Dendritic cell treated with granulocyte-macrophage colony-stimulating factor and Interleukin-4, amounts not matched to agents 40 ng/mL and 50 ng/mL, for 4 days (primary cell): ENCODE data around the gene TAT.
"Not testable (repeated sequence)": the region's sequence is repeated elsewhere in the genome, so short reads cannot be mapped to it uniquely, and the experiment has no call there.

Experiments used
- H3K27ac Mint-ChIP-seq: one replicate; pipeline ENCODE4 v1.8.0; 2022; ENCODE audit warnings: mild to moderate bottlenecking, mixed read lengths
- H3K27me3 Mint-ChIP-seq: one replicate; pipeline ENCODE4 v1.8.0; 2022; ENCODE audit warnings: mild to moderate bottlenecking, mixed read lengths
- H3K36me3 Mint-ChIP-seq: one replicate; pipeline ENCODE4 v1.8.0; 2022; ENCODE audit warnings: low read depth, mixed read lengths
- H3K4me1 Mint-ChIP-seq: one replicate; pipeline ENCODE4 v1.8.0; 2022; ENCODE audit warnings: low read depth, mixed read lengths
- H3K4me3 Mint-ChIP-seq: one replicate; pipeline ENCODE4 v1.8.0; 2022; ENCODE audit warnings: mild to moderate bottlenecking, moderate library complexity, mixed read lengths
- H3K9me3 Mint-ChIP-seq: one replicate; pipeline ENCODE4 v1.8.0; 2022; ENCODE audit warnings: mixed read lengths
- intact Hi-C: fragments of 100-400 bp; cut with micrococcal nuclease; formaldehyde crosslinking; loops from one replicate; pipeline ENCODE4 v1.15.0; 2022

The TAT gene

GRCh38 chr16:71569621-71570020, 7.3 kb downstream of the TAT start:
- peaks cover 19% of the 10 kb centered on the region for H3K4me1 Mint-ChIP-seq
- peaks cover 30% of the 10 kb centered on the region for H3K27me3 Mint-ChIP-seq
- H3K4me3 Mint-ChIP-seq, result no peak overlapping the region
- H3K9me3 Mint-ChIP-seq, result no peaks in the 10 kb centered on the region
- H3K36me3 Mint-ChIP-seq, result no peaks in the 10 kb centered on the region
- H3K27ac Mint-ChIP-seq, result no peak overlapping the region
- intact Hi-C loops, result no loop called here

GRCh38 chr16:71568551-71568950, 8.3 kb downstream of the TAT start:
- H3K36me3 Mint-ChIP-seq, result no peaks in the 10 kb centered on the region
- H3K4me1 Mint-ChIP-seq, result peaks cover 27% of the 10 kb centered on the region
- H3K4me3 Mint-ChIP-seq, result no peak overlapping the region
- H3K27ac Mint-ChIP-seq, result no peak overlapping the region
- H3K27me3 Mint-ChIP-seq, result peaks cover 26% of the 10 kb centered on the region
- H3K9me3 Mint-ChIP-seq, result no peaks in the 10 kb centered on the region
- intact Hi-C loops, result no loop called here

DNA sequence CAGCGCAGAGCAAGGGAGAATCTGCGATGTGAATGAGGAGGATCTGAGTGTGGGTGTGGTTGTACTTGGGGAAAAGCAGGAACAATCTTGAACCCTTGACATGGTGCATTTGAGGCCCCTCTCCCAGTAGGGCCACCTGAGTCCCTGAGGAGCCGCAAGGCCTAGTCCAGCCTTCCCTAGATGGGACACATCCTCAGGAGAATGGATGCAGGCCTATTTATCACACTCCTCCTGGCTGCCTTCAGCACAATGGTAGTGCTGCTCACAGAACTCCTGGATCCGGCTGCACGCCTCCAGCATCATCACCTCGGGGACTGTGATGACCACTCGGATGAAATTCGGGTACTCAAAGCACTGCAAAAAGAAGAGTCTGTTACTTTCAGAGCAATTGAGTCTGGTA, 9.0 kb downstream of the TAT start:
- H3K9me3 Mint-ChIP-seq, result peaks cover 3% of the 10 kb centered on the region
- H3K4me3 Mint-ChIP-seq, result no peak overlapping the region
- no peak overlapping the region for H3K27ac Mint-ChIP-seq
- intact Hi-C loops, result no loop called here
- peaks cover 27% of the 10 kb centered on the region for H3K4me1 Mint-ChIP-seq
- no peaks in the 10 kb centered on the region for H3K36me3 Mint-ChIP-seq
- H3K27me3 Mint-ChIP-seq, result peaks cover 26% of the 10 kb centered on the region

DNA sequence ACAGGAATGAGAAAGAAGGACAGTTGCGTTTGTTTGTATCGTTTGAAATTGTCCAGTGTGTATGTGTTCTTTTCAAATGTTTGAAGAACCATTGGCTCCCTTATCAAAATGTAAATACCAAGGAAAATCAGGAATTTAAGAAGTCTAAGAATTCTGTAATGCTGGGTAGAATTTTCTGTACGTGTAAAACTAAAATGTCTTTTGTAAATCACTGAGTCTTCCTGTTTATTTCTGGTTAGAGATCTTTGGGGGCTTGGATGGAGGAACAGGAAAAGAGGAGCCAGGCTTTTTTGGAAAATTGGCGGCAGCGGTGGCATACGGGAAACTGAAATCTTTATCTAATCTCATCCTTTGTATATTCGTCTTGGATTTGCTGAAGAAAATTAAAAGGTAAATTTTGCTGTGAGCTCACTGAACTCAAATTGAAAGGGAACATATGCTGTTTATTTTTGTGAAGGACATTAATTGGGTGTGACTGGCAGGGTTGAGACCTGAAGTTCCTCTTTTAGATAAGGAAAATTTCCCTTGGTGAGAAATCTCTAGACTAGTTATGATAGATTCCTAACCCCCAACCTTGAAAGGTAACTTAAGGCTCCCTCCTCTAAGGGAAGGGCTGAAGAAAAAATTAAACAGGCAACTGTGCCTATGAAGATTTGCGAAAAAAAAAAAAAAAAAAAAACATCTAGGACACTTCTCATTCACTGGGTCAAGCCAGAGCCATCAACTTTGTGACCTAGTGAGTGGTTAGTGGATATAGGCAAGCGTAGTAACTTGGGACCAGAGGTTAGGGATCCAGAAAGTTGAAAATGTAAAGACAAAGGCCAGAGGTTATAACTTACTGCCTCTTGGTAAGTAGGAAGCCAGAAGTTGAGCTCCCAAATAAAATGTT, 10.8 kb downstream of the TAT start:
- Mint-ChIP-seq H3K27me3 (peaks cover 19% of the 10 kb centered on the region), H3K4me3 (peak overlapping the region; percentile 45), H3K36me3 (peaks cover 6% of the 10 kb centered on the region), H3K4me1 (peaks cover 27% of the 10 kb centered on the region), H3K9me3 (peaks cover 21% of the 10 kb centered on the region), H3K27ac (peak overlapping the region; percentile 72)
- intact Hi-C loops, result no loop called here

DNA sequence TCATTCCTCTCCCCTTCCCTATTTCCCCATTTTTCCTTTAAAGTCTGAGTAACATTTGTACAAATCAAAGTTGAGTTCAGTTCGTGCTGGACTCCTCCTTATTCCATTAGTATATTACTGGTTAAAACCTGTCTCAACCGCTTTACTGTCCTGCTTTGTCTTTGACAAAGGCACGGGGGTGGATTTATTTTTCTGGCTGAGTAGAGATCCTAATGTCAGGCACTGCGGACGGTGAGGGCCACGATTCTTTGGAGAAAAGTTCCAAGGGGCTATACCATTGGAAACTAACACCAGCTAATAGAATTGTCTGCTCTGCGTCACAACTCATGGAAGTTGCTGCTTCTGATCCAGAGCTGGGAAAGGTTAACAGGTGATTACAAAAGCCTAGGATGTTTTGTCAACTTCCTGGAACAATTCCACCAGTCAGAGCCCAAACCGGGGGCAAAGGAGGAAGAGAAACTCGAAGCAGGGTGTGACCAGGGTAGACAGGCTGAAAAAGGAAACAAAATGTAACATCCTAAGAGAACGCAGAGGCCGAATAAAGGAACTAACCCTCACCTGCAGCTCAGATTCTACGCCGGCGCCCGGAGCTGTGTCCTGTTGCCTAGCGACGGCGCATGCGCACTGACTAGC, 12.4 kb downstream of the TAT start:
- H3K4me3 Mint-ChIP-seq, result peak overlapping the region; percentile 64
- intact Hi-C loops, result no loop called here
- H3K27ac Mint-ChIP-seq, result peak overlapping the region; percentile 72
- peaks cover 6% of the 10 kb centered on the region for H3K36me3 Mint-ChIP-seq
- peaks cover 27% of the 10 kb centered on the region for H3K4me1 Mint-ChIP-seq
- H3K27me3 Mint-ChIP-seq, result peaks cover 10% of the 10 kb centered on the region
- peaks cover 30% of the 10 kb centered on the region for H3K9me3 Mint-ChIP-seq

- Mint-ChIP-seq H3K27ac (no peak overlapping the region), H3K9me3 (peaks cover 39% of the 10 kb centered on the region), H3K27me3 (peaks cover 15% of the 10 kb centered on the region), H3K4me3 (no peak overlapping the region), H3K36me3 (peaks cover 6% of the 10 kb centered on the region), H3K4me1 (peaks cover 27% of the 10 kb centered on the region)
- intact Hi-C loops, result no loop called here
Measured at GRCh38 chr16:71562552-71562951, 14.3 kb downstream of the TAT start.

DNA sequence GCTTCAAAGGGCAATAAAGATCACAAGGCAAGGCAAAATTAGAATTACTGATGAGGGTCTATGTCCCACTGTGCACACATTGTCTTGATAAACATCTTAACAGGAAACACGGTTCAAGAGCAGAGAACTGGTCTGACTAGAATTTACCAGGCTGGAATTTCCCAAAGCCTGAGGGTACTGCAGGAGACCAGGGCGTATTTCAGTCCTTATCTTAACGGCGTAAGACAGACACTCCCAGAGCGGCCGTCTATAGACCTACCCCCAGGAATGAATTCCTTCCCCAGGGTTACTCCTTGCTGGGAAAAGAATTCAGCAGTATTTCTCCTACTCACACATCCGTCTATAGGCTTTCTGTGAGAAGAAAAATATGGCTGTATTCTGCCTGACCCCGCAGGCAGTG, 15.0 kb downstream of the TAT start:
- intact Hi-C loops, H3K27ac Mint-ChIP-seq, H3K36me3 Mint-ChIP-seq, H3K4me3 Mint-ChIP-seq: not testable (repeated sequence)
- H3K27me3 Mint-ChIP-seq, result peaks cover 16% of the 10 kb centered on the region
- peaks cover 39% of the 10 kb centered on the region for H3K9me3 Mint-ChIP-seq
- H3K4me1 Mint-ChIP-seq, result peaks cover 27% of the 10 kb centered on the region

DNA sequence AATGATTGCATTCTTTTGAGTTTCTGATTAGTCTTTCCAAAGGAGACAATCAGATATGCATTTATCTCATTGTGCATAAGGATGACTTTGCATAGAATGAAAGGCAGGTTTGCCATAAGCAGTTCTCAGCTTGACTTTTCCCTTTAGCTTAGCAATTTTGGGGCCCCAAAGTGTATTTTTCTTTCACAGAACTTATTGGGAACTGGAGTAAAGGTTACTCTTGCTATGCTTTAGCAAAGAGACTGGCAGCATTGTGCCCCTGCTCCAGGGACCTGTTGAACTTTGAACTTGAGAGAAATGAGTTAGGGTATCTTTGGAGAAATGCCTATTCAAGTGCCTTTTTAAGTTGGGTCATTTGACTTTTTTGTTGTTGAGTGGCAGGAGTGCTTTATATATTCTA, 17.0 kb downstream of the TAT start:
- Mint-ChIP-seq H3K4me1 (peaks cover 24% of the 10 kb centered on the region), H3K27ac (no peak overlapping the region), H3K27me3 (peaks cover 18% of the 10 kb centered on the region), H3K9me3 (peaks cover 47% of the 10 kb centered on the region), H3K4me3 (no peak overlapping the region), H3K36me3 (peaks cover 6% of the 10 kb centered on the region)
- intact Hi-C loops, result no loop called here

DNA sequence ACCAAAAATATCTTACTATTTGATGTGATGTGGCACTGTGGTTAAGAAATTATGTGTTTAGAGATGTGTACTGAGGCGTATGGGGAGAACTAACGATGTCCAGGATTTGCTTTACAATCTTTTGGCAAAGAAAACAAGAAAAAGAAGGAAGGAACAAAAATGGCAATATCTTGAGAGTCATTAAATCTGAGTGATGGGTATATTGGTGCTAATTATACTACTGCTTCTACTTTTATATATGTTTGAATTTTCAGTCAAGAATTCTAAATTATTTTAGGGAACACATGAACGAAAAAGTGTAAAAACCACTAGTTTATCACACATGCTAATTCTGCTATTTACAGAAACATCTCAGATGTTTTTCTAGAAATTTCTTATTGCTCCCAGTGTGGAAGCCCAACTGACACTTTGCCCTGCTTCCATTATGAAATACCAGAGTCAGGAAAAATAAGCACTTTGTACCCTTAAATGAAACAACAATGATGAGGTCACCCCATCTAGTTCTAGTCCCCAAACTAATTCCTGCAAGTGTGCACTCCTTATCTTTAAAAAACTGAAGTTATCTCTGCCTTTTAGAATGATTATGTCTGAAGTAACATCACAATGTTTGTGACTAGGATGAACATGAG, 18.8 kb downstream of the TAT start:
- Mint-ChIP-seq H3K4me1 (peaks cover 23% of the 10 kb centered on the region), H3K4me3 (no peak overlapping the region), H3K9me3 (peaks cover 46% of the 10 kb centered on the region), H3K27me3 (peaks cover 18% of the 10 kb centered on the region), H3K36me3 (peaks cover 6% of the 10 kb centered on the region), H3K27ac (no peak overlapping the region)
- intact Hi-C loops, result no loop called here

DNA sequence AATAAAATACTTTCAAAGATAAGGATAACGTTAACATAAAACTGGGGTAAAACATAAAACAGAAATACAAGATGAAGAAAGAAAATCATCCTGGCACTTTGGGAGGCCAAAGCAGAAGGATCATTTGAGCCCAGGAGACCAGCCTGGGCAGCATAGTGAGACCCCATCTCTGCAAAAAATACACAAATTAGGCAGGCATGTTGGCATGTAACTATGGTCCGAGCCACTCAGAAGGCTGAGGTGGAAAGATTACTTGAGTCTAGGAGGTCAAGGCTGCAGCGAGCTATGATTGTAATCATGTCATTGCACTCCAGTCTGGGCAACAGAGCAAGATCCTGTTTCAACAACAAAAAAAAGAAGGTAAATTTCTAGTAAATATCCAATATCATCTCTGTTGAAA, 19.6 kb downstream of the TAT start:
- Mint-ChIP-seq H3K4me1 (peaks cover 30% of the 10 kb centered on the region), H3K27ac (no peak overlapping the region), H3K36me3 (peaks cover 6% of the 10 kb centered on the region), H3K4me3 (no peak overlapping the region), H3K9me3 (peaks cover 39% of the 10 kb centered on the region), H3K27me3 (peaks cover 18% of the 10 kb centered on the region)
- intact Hi-C loops, result no loop called here

DNA sequence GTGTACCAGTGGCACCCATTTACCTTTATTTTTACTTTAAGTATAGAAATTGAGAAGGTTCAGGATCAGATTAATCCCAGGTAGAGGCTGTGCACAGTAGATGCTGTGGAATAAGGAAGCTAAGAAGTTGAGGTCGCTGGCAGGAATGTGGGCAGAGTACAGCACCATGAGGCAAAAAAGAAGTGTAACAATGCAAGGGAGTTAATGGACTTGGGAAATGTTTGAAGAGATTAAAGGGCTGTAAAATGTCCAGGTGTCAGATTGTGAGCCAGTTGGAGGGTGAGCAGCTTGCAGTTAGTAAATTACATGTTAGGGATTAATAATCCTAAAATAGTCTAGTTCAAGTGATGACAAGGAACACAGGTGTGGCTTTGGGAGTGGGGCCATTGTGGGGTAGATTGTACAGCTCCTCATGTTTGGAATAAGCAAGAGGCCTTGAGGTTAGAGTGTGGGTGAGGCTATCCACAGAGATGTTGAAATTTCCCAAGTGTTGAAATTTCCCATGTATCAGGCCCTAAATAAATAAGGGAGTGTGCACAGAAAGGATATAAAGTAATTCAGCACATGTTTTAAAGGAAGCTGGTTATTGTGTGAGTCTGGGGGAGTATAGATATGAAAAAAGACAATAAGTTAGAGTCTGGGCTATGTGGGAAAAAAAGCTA, 21.5 kb downstream of the TAT start:
- Mint-ChIP-seq H3K27me3 (peaks cover 22% of the 10 kb centered on the region), H3K9me3 (peaks cover 20% of the 10 kb centered on the region), H3K4me1 (peaks cover 30% of the 10 kb centered on the region), H3K4me3 (no peak overlapping the region), H3K36me3 (no peaks in the 10 kb centered on the region), H3K27ac (no peak overlapping the region)
- intact Hi-C loops, result no loop called here

GRCh38 chr16:71552698-71553503, 24.0 kb downstream of the TAT start:
- Mint-ChIP-seq H3K9me3 (peaks cover 9% of the 10 kb centered on the region), H3K4me1 (peaks cover 30% of the 10 kb centered on the region), H3K27ac (no peak overlapping the region), H3K4me3 (no peak overlapping the region), H3K27me3 (peaks cover 14% of the 10 kb centered on the region), H3K36me3 (no peaks in the 10 kb centered on the region)
- intact Hi-C loops, result no loop called here

DNA sequence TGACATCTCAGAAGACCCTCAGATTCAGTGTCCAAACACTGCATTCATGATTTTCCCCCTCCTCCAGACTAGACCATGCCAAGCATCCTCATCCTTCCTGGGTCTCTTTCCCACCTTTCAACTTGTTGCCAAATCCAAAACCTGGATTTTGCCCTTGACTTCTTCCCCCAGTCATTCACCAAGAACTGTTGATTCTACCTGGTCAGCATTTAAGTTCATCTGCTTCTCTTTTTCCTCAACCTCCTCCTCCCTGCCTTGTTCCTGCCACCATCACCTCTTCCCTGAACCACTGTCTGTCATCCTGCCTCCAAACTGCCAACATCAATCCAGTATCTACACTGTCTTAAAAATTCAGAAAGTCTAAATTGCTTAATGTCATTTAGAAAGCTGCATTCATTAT, 29.7 kb downstream of the TAT start:
- Mint-ChIP-seq H3K4me1 (peaks cover 5% of the 10 kb centered on the region), H3K9me3 (no peaks in the 10 kb centered on the region), H3K27ac (no peak overlapping the region), H3K4me3 (no peak overlapping the region), H3K27me3 (peaks cover 9% of the 10 kb centered on the region), H3K36me3 (no peaks in the 10 kb centered on the region)
- intact Hi-C loops, result loop anchor here (10.0 kb wide), 1 partner anchor 68 kb away; no protein-coding TSS in a partner anchor
